Measurements from ENCODE around the gene TMEM52. TPM values are rescaled to one million over a fixed set of nuclear protein-coding genes. Genes with fewer than 3 reads are reported as not detected.

The TMEM52 gene
- total and polyA plus RNA-seq, 2 experiments from 2014 or later = 0.40 TPM; not detected in 1

- in situ Hi-C loops (cut with MboI) = no loop called here
- WGBS, 2 experiments (ENCODE audit: low coverage in 1 of 2, low lambda C conversion rate in 2 of 2, missing lambda C conversion rate in 2 of 2) = 93 to 100% methylated on average over 4 to 5 of the region's 6 CpGs
- no peak overlapping the region for H3K4me2 ChIP-seq (ENCODE audit: unreplicated experiment)
These were observed 1.1 kb upstream of the TMEM52 start for GRCh38 chr1:1920057-1920607.

GRCh38 chr1:1919304-1920056, 401 bp upstream of the TMEM52 start:
- H3K27me3 ChIP-seq (replicated peaks; ENCODE audit: insufficient read depth) = no peaks in the 10 kb centered on the region
- H3K79me2 ChIP-seq (ENCODE audit: insufficient read depth) = no peaks in the 10 kb centered on the region
- no peaks in the 10 kb centered on the region for H3K36me3 ChIP-seq (ENCODE audit: low read depth)
- in situ Hi-C loops (cut with MboI) = no loop called here
- peak overlapping the region; percentile 43 for H3K4me2 ChIP-seq (ENCODE audit: unreplicated experiment)
- TF ChIP-seq EZH2phosphoT487 (IDR thresholded peaks at IDR 0.05; ENCODE audit: insufficient read depth, low read depth) (no peak), EZH2 (IDR thresholded peaks at IDR 0.05; ENCODE audit: insufficient read depth, poor library complexity, severe bottlenecking) (no peak)
- H3K4me3 ChIP-seq = peak overlapping the region; percentile 65
- H3F3A ChIP-seq (ENCODE audit: insufficient read depth) = no peaks in the 10 kb centered on the region
- no peaks in the 10 kb centered on the region for H3K4me1 ChIP-seq (ENCODE audit: insufficient read depth)
- peak; percentile 97 for DNase-seq
- no peaks in the 10 kb centered on the region for H3K9me2 ChIP-seq (ENCODE audit: insufficient read depth)
- H2AFZ ChIP-seq = peak overlapping the region; percentile 55
- H4K20me1 ChIP-seq (ENCODE audit: insufficient read depth) = no peaks in the 10 kb centered on the region
- H3K9me3 ChIP-seq (ENCODE audit: low read depth) = no peaks in the 10 kb centered on the region
- H3K9ac ChIP-seq = no peak overlapping the region
- WGBS, 2 experiments (ENCODE audit: low coverage in 1 of 2, low lambda C conversion rate in 2 of 2, missing lambda C conversion rate in 2 of 2) = 13 to 15% methylated on average over 36 to 60 of the region's 62 CpGs
- no peak overlapping the region for H3K27ac ChIP-seq

More at GRCh38 chr1:1920057-1920607, 1.1 kb upstream of the TMEM52 start:
- Histone ChIP-seq H3K4me1 (ENCODE audit: insufficient read depth) (no peaks in the 10 kb centered on the region), H3K9me2 (ENCODE audit: insufficient read depth) (no peaks in the 10 kb centered on the region), H3F3A (ENCODE audit: insufficient read depth) (no peaks in the 10 kb centered on the region), H2AFZ (peak overlapping the region; percentile 37; the same call in 1 of the 2 replicates), H3K4me3 (no peak overlapping the region), H3K9ac (no peak overlapping the region), H3K27ac (no peak overlapping the region), H3K36me3 (ENCODE audit: low read depth) (no peaks in the 10 kb centered on the region), H4K20me1 (ENCODE audit: insufficient read depth) (no peaks in the 10 kb centered on the region), H3K79me2 (ENCODE audit: insufficient read depth) (no peaks in the 10 kb centered on the region), H3K27me3 (replicated peaks; ENCODE audit: insufficient read depth) (no peaks in the 10 kb centered on the region), H3K9me3 (ENCODE audit: low read depth) (no peaks in the 10 kb centered on the region)
- TF ChIP-seq EZH2phosphoT487 (IDR thresholded peaks at IDR 0.05; ENCODE audit: insufficient read depth, low read depth) = no peak
- no peak for DNase-seq

- Histone ChIP-seq H3F3A (ENCODE audit: insufficient read depth) (no peaks in the 10 kb centered on the region), H3K27ac (no peak overlapping the region), H3K27me3 (replicated peaks; ENCODE audit: insufficient read depth) (no peaks in the 10 kb centered on the region), H3K9ac (no peak overlapping the region), H3K79me2 (ENCODE audit: insufficient read depth) (no peaks in the 10 kb centered on the region), H3K9me3 (ENCODE audit: low read depth) (no peaks in the 10 kb centered on the region), H3K4me3 (peak overlapping the region; percentile 65), H2AFZ (peak overlapping the region; percentile 55), H3K36me3 (ENCODE audit: low read depth) (no peaks in the 10 kb centered on the region), H4K20me1 (ENCODE audit: insufficient read depth) (no peaks in the 10 kb centered on the region), H3K9me2 (ENCODE audit: insufficient read depth) (no peaks in the 10 kb centered on the region), H3K4me2 (ENCODE audit: unreplicated experiment) (peak overlapping the region; percentile 43), H3K4me1 (ENCODE audit: insufficient read depth) (no peaks in the 10 kb centered on the region)
- DNase-seq = no peak
- WGBS, 2 experiments (ENCODE audit: low coverage in 1 of 2, low lambda C conversion rate in 2 of 2, missing lambda C conversion rate in 2 of 2) = 61% methylated on average over 38 to 46 of the region's 46 CpGs
- no peak for TF ChIP-seq EZH2 (IDR thresholded peaks at IDR 0.05; ENCODE audit: insufficient read depth, poor library complexity, severe bottlenecking)
- TF ChIP-seq EZH2phosphoT487 (IDR thresholded peaks at IDR 0.05; ENCODE audit: insufficient read depth, low read depth) = no peak
- in situ Hi-C loops (cut with MboI) = no loop called here
These were observed 831 bp downstream of the TMEM52 start for GRCh38 chr1:1917995-1918900.

GRCh38 chr1:1917304-1917976, 1.6 kb downstream of the TMEM52 start:
- DNase-seq = no peak
- H4K20me1 ChIP-seq (ENCODE audit: insufficient read depth) = no peaks in the 10 kb centered on the region
- no peak overlapping the region for H3K4me2 ChIP-seq (ENCODE audit: unreplicated experiment)
- no peaks in the 10 kb centered on the region for H3K79me2 ChIP-seq (ENCODE audit: insufficient read depth)
- WGBS, 2 experiments (ENCODE audit: low coverage in 1 of 2, low lambda C conversion rate in 2 of 2, missing lambda C conversion rate in 2 of 2) = 89 to 90% methylated on average over 14 of the region's 14 CpGs
- no peak overlapping the region for H3K4me3 ChIP-seq
- in situ Hi-C loops (cut with MboI) = no loop called here
- TF ChIP-seq EZH2phosphoT487 (IDR thresholded peaks at IDR 0.05; ENCODE audit: insufficient read depth, low read depth) (no peak), EZH2 (IDR thresholded peaks at IDR 0.05; ENCODE audit: insufficient read depth, poor library complexity, severe bottlenecking) (no peak)
- no peak overlapping the region for H2AFZ ChIP-seq
- H3F3A ChIP-seq (ENCODE audit: insufficient read depth) = no peaks in the 10 kb centered on the region
- H3K9ac ChIP-seq = no peak overlapping the region
- H3K4me1 ChIP-seq (ENCODE audit: insufficient read depth) = no peaks in the 10 kb centered on the region
- no peaks in the 10 kb centered on the region for H3K9me2 ChIP-seq (ENCODE audit: insufficient read depth)
- H3K27ac ChIP-seq = no peak overlapping the region
- no peaks in the 10 kb centered on the region for H3K9me3 ChIP-seq (ENCODE audit: low read depth)
- no peaks in the 10 kb centered on the region for H3K36me3 ChIP-seq (ENCODE audit: low read depth)
- H3K27me3 ChIP-seq (replicated peaks; ENCODE audit: insufficient read depth) = no peaks in the 10 kb centered on the region
